Measurements from ENCODE around the gene SLC25A21.

- no peak for TF ChIP-seq CTCF (IDR thresholded peaks at IDR 0.05; ENCODE audit: low read length)
- no peak for TF ChIP-seq EZH2 (optimal IDR thresholded peaks at IDR 0.05; ENCODE audit: low read depth, low read length)
- TF ChIP-seq EZH2phosphoT487 (IDR thresholded peaks at IDR 0.05; ENCODE audit: low read length) = no peak
Measured at GRCh38 chr14:36726128-36726527, 446.3 kb downstream of the SLC25A21 start.

Measured in MM.1S (cell line).